Measurements from ENCODE around the gene VWF.

VWF gene

GRCh38 chr12:6073426-6073825, 51.0 kb downstream of the VWF start:
- Histone ChIP-seq H3K27ac (peak overlapping the region; percentile 13), H3K27me3 (ENCODE audit: control insufficient read depth, insufficient read depth, low read length) (no peaks in the 10 kb centered on the region), H3K9ac (no peak overlapping the region), H3K9me3 (ENCODE audit: control insufficient read depth, low read length) (no peaks in the 10 kb centered on the region), H3K4me1 (peaks cover 17% of the 10 kb centered on the region), H3K36me3 (ENCODE audit: control insufficient read depth, insufficient read depth, low read length) (no peaks in the 10 kb centered on the region), H2AFZ (no peak overlapping the region), H3K4me3 (ENCODE audit: low read depth, low read length) (no peak overlapping the region), H3K4me2 (ENCODE audit: low read length) (no peak overlapping the region), H3K79me2 (no peaks in the 10 kb centered on the region)
- TF ChIP-seq, protein P1, sequence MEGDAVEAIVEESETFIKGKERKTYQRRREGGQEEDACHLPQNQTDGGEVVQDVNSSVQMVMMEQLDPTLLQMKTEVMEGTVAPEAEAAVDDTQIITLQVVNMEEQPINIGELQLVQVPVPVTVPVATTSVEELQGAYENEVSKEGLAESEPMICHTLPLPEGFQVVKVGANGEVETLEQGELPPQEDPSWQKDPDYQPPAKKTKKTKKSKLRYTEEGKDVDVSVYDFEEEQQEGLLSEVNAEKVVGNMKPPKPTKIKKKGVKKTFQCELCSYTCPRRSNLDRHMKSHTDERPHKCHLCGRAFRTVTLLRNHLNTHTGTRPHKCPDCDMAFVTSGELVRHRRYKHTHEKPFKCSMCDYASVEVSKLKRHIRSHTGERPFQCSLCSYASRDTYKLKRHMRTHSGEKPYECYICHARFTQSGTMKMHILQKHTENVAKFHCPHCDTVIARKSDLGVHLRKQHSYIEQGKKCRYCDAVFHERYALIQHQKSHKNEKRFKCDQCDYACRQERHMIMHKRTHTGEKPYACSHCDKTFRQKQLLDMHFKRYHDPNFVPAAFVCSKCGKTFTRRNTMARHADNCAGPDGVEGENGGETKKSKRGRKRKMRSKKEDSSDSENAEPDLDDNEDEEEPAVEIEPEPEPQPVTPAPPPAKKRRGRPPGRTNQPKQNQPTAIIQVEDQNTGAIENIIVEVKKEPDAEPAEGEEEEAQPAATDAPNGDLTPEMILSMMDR (IDR thresholded peaks at IDR 0.05): no peak

GRCh38 chr12:6072302-6072752, 52.1 kb downstream of the VWF start:
- H3K4me3 ChIP-seq (ENCODE audit: low read depth, low read length): no peak overlapping the region
- H2AFZ ChIP-seq: no peak overlapping the region
- no peaks in the 10 kb centered on the region for H3K27me3 ChIP-seq (ENCODE audit: control insufficient read depth, insufficient read depth, low read length)
- no peaks in the 10 kb centered on the region for H3K79me2 ChIP-seq
- TF ChIP-seq, protein P1 (IDR thresholded peaks at IDR 0.05): no peak
- H3K36me3 ChIP-seq (ENCODE audit: control insufficient read depth, insufficient read depth, low read length): no peaks in the 10 kb centered on the region
- H3K27ac ChIP-seq: peak overlapping the region; percentile 29
- no peaks in the 10 kb centered on the region for H3K9me3 ChIP-seq (ENCODE audit: control insufficient read depth, low read length)
- H3K4me1 ChIP-seq: peaks cover 17% of the 10 kb centered on the region
- no peak overlapping the region for H3K9ac ChIP-seq
- no peak overlapping the region for H3K4me2 ChIP-seq (ENCODE audit: low read length)

DNA sequence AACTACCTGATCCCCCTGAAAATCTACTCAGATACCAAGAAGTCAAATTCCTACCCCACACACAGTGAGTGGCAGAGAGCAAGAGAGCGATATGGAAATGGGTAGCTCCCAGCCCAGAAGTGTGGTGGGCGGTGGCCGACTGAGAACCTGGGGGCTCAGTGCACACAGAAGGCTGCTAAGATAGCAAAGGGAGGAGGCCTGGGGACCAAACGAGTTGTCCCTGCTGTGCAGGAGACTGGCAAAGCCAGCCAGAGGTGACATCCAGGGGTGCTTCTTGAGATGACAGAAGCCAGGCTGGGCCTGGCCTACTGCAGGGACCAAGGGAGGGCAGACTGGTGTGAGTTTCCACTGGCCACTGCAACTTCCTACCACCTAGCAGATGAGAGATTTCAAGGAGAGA, 52.9 kb downstream of the VWF start:
- no peaks in the 10 kb centered on the region for H3K9me3 ChIP-seq (ENCODE audit: control insufficient read depth, low read length)
- H3K4me3 ChIP-seq (ENCODE audit: low read depth, low read length): no peak overlapping the region
- peak overlapping the region; percentile 29 for H3K27ac ChIP-seq
- H3K9ac ChIP-seq: no peak overlapping the region
- TF ChIP-seq, protein P1 (IDR thresholded peaks at IDR 0.05): no peak
- H3K79me2 ChIP-seq: no peaks in the 10 kb centered on the region
- peaks cover 17% of the 10 kb centered on the region for H3K4me1 ChIP-seq
- H3K27me3 ChIP-seq (ENCODE audit: control insufficient read depth, insufficient read depth, low read length): no peaks in the 10 kb centered on the region
- no peaks in the 10 kb centered on the region for H3K36me3 ChIP-seq (ENCODE audit: control insufficient read depth, insufficient read depth, low read length)
- H3K4me2 ChIP-seq (ENCODE audit: low read length): no peak overlapping the region
- no peak overlapping the region for H2AFZ ChIP-seq

DNA sequence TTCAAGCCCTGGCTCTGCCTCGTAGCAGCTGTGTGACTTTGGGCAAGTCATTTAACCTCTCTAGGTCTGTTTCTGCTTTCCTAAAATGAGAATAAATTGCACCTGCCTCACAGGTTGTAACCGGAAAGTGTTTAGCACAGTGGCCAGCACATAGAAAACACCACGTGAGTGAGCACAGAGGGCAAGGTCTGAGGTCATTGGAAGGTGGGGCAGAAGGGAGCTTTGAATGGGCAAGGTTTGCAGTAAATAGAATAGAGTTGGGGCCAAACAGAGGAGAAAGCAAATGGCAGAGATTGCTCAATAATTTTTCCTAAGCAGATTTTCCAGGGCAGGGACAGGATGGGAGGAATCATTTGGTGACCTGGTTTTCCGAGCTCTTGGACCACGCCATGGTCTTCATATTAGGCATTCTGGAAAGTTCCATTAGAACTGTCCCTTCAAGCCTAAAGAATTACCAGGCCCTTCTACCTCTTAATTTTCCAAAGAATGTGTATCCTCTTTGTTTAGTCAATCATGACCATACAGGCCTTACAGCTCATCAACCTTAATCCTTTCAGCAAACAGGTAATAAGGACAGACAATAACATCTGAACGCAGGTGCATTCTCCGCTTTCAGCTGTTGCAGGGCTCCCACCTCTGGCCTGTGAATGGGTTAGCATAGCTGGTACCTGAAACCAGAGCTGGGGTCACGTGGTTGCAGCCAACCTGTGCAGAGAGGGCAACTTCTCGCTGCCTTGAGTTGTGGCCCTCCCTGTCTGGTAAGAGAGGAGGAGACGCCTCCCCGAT, 53.8 kb downstream of the VWF start:
- H3K27ac ChIP-seq: no peak overlapping the region
- H3K4me2 ChIP-seq (ENCODE audit: low read length): no peak overlapping the region

More for the DNA sequence above, 53.8 kb downstream of the VWF start:
- Histone ChIP-seq H3K36me3 (ENCODE audit: control insufficient read depth, insufficient read depth, low read length) (no peaks in the 10 kb centered on the region), H3K4me3 (ENCODE audit: low read depth, low read length) (no peak overlapping the region), H3K4me1 (peaks cover 15% of the 10 kb centered on the region), H3K79me2 (no peaks in the 10 kb centered on the region), H3K9me3 (ENCODE audit: control insufficient read depth, low read length) (no peaks in the 10 kb centered on the region), H3K27me3 (ENCODE audit: control insufficient read depth, insufficient read depth, low read length) (no peaks in the 10 kb centered on the region), H2AFZ (no peak overlapping the region), H3K9ac (no peak overlapping the region)
- TF ChIP-seq, protein P1 (IDR thresholded peaks at IDR 0.05): no peak
